ENCODE measurements around the gene CTSW.

- TF ChIP-seq POLR2A (IDR thresholded peaks at IDR 0.05; ENCODE audit: low read depth, low read length) (no peak), CTCF (conservative IDR thresholded peaks at IDR 0.05; ENCODE audit: low read depth, low read length) (no peak), SMC3 (IDR thresholded peaks at IDR 0.05; ENCODE audit: low read depth, low read length) (no peak), CEBPB (IDR thresholded peaks at IDR 0.05; ENCODE audit: low read depth, low read length) (no peak), USF2 (IDR thresholded peaks at IDR 0.05; ENCODE audit: low read depth, low read length) (no peak), RAD21 (IDR thresholded peaks at IDR 0.05; ENCODE audit: low read length) (no peak), NFE2L2 (IDR thresholded peaks at IDR 0.05; ENCODE audit: low read depth, low read length) (no peak), MAZ (IDR thresholded peaks at IDR 0.05; ENCODE audit: borderline replicate concordance, low read depth, low read length) (no peak), MAFK (IDR thresholded peaks at IDR 0.05; ENCODE audit: low read depth, low read length) (no peak)
These were observed 10.7 kb upstream of the CTSW start for GRCh38 chr11:65868907-65869306.

All from IMR-90 (cell line).